22Rv1 (cell line): ENCODE results near the gene SLIT1.

Source experiments
- ZFX ChIP-seq: fragments of 450-650 bp; IDR thresholded peaks from 2 replicates; pipeline ENCODE4 v1.6.1; 2017; ENCODE audit warnings: antibody characterized with exemption, borderline replicate concordance
- TF ChIP-seq, protein P1 (sequence below): fragments of 450-650 bp; IDR thresholded peaks from 2 replicates; pipeline ENCODE4 v1.5.1; 2017; ENCODE audit warnings: mild to moderate bottlenecking

DNA sequence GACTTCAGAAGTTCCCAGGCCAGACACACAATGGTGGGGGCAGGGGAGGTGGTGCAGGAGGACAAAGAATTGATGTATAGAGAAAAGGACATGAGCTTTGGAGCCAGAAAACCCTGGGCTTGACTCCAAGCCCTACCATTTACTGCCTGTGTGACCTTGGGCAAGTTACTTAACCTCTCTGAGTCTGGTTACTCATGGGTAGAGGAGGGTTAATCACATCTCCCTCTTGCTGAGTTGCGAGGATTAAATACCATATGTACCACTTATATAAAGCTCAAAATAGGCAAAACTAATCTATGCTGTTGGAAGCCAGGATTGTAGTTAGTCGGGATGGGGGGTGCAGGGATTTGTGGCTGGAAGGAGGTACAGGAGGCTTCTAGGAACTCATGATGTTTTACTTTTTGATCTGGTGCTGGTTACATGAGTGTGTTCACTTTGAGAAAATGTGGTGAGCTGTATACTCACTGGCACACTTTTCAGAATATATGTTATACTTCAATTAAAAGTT, 106.8 kb downstream of the SLIT1 start:
- TF ChIP-seq, protein P1, sequence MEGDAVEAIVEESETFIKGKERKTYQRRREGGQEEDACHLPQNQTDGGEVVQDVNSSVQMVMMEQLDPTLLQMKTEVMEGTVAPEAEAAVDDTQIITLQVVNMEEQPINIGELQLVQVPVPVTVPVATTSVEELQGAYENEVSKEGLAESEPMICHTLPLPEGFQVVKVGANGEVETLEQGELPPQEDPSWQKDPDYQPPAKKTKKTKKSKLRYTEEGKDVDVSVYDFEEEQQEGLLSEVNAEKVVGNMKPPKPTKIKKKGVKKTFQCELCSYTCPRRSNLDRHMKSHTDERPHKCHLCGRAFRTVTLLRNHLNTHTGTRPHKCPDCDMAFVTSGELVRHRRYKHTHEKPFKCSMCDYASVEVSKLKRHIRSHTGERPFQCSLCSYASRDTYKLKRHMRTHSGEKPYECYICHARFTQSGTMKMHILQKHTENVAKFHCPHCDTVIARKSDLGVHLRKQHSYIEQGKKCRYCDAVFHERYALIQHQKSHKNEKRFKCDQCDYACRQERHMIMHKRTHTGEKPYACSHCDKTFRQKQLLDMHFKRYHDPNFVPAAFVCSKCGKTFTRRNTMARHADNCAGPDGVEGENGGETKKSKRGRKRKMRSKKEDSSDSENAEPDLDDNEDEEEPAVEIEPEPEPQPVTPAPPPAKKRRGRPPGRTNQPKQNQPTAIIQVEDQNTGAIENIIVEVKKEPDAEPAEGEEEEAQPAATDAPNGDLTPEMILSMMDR: no peak
- TF ChIP-seq ZFX: no peak
